Fibroblast of skin of left biceps (primary cell): ENCODE measurements around the gene RNF14.

Experiments used
- DNase-seq, 2 experiments: peaks; one replicate each; pipeline ENCODE4 v3.0.0-alpha.2; 2013; ENCODE audit warnings: low read depth in 2 of 2

RNF14 gene

DNA sequence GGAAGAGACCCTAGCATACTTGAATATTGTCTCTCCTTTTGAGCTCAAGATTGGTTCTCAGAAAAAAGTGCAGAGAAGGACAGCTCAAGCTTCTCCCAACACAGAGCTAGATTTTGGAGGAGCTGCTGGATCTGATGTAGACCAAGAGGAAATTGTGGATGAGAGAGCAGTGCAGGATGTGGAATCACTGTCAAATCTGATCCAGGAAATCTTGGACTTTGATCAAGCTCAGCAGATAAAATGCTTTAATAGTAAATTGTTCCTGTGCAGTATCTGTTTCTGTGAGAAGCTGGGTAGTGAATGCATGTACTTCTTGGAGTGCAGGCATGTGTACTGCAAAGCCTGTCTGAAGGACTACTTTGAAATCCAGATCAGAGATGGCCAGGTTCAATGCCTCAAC, 9.5 kb downstream of the RNF14 start:
- no peak for DNase-seq

DNA sequence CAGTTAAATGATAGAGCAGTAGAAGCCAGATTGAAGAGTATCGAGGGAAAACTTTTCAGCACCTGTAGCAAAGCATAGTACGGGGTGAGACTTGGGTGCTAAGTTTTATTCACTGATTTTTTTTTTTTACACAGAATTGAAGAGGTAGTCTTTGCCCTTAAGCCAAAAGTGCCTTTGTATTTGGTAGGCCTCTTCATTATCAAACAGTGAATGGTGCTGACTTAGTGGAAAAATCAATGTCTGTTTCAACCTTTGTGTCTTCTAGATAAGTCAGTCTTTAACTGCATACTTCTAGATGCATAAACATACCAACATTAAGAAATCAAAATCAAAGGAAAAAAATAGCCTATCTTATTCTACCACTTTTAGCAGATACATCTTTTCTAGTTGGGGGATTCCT, 13.7 kb downstream of the RNF14 start:
- no peak for DNase-seq

DNA sequence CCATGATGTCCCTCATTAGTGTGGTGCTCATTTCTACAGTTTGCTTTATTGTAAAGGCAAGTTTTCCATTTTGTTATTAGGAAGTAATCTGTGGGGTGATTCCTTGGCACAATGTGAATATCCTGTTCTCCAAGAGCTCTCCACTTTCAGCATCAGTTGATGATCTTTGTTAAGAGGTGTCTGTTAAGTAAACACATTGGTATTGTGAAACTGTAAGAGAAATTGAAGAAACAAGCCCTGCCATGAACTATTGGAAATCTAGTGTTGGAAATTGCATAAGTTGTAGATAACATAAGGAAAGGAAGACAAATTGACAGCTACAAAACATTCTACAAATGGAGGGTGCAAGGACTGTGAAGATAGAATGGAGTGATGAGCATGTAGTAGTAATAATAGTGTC, 17.2 kb downstream of the RNF14 start:
- no peak for DNase-seq

DNA sequence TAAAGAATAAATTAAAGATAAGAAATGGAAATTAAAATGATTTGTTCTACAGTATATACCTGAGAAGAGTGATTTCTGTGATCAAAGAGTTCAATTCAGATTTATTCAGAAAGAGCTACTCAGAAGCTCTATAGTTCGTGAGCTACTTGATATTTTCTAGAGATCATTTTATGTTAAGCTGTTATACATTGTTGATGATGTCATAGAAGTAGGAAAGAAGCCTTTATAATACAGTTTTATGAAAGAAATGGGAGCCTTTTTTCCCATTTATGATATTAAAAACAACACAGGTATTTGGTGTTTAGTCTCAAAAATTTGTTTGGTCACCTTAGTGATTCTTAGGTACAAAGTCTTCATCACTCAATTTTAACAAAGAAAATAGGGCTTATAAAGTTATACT, 20.8 kb downstream of the RNF14 start:
- DNase-seq: no peak

DNA sequence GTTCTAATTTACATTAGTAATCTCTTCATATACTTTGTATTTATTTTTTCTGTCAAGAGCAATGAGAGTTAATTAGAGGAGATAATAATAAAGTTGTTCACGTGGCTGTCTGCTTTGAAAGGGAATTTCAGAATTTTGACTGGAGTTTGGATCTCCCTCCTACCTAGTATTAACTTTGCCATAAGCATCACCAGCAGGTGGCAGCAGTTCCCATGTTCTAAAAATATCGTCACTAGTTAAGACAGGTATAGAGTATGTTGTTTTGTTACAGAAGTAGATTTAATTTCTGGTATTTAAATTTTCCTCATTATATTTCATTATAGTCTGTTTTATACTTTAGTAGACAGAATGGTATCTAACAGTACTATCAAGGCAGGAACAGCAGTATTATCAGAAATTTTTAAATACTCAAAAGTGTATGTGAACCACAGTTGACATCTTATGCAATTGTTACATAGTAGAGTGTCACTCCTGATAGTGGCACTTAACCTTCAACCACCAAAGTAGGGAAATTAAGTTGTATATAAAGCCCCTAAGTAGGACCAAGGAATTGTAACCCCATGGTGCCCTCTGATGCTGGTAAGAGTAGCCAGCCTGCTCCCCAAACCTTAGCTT, 23.6 kb downstream of the RNF14 start:
- peak in 1 of 2 experiments; percentile 17 for DNase-seq

DNA sequence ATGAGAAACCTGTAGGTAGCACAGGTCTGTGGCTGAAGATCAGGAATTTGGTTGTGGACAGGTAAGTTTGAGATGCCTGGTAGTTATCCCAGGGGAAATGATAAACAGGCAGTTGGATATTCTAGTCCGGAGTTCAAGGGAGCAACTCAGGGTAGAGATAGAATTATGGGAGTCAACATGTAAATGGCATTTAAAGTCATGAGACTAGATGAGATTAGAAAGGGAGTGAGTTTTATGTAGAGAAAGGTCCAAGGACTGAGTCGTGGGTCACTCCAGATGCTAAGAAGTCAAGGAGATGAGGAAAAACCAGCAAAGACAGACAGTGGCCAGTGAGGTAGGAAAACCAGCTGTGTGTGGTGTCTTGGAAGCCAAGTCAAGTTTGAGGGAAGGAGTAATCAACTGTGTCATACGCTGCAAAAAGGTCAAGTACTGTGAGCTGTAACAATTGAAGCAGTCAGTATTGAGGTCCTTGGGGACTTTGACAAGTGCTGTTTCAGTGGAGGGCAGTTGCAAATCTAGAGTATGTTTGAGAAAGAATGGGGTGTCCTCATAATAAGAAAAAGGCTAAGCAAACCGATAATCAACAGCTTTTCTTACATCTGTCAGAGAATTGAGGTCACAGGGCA, 25.7 kb downstream of the RNF14 start:
- no peak for DNase-seq

DNA sequence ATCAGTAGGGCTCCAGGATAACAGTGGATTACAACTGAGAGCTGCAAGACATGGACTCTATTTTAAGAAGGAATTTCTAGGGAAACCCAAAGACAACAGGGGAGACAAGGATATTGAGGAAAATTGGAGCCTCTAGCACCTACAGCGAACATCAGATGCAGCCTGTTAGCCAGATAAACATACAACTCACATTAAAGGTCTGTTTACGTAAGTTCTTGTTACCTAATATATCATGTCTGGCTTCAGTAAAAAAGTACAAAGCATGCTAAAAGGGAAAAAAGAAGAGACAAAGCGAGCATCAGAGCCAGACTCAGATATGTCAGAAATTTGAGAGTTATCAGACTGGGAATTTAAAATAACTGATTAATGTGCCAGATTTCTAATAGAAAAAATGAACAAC, 26.8 kb downstream of the RNF14 start:
- no peak for DNase-seq

DNA sequence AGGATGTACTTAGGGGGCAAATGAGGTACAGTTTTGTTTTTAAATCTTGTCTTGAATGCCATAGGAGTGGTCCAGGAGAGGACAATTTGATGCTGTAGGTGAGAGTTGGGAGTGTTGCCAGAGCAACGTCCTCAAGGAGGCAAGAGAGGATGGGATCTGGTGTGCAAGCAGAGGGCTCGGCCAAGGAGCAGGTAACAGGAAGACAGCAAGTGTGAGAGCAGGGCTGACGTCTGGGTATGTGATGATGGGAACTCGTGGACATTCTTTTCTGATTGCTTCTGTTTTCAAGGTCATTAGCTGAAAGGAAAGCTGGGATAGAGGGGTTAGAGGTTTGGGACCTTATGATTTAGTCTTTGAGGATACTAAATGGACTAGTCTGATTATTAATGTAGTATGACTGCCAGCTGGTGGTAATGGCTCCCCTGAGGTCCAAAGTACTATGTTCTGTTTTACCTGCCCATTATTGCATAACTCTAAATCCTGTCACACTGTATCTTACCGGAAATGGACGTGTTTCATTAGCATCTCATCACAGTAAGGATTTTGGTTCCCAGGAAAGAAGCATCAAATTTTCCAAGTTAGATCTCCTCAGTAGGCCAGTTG, 28.6 kb downstream of the RNF14 start:
- no peak for DNase-seq

DNA sequence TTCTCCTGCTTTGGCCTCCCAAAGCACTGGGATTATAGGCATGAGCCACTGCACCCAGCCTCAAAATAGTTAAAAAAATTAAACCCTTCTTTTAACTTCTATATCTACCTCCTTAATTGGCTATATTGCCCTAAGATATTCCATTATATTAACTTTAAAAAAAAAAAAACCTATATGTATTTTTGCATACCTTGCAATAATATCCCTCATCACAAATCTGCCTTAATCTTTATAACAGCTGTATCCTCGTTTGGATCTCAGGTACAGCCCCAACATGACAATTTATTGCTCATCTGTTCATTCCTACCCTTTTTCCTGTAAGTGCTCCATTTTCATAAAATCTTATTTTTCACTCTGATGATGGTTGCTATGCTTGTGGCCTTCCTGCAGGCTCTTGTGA, 31.3 kb downstream of the RNF14 start:
- no peak for DNase-seq

DNA sequence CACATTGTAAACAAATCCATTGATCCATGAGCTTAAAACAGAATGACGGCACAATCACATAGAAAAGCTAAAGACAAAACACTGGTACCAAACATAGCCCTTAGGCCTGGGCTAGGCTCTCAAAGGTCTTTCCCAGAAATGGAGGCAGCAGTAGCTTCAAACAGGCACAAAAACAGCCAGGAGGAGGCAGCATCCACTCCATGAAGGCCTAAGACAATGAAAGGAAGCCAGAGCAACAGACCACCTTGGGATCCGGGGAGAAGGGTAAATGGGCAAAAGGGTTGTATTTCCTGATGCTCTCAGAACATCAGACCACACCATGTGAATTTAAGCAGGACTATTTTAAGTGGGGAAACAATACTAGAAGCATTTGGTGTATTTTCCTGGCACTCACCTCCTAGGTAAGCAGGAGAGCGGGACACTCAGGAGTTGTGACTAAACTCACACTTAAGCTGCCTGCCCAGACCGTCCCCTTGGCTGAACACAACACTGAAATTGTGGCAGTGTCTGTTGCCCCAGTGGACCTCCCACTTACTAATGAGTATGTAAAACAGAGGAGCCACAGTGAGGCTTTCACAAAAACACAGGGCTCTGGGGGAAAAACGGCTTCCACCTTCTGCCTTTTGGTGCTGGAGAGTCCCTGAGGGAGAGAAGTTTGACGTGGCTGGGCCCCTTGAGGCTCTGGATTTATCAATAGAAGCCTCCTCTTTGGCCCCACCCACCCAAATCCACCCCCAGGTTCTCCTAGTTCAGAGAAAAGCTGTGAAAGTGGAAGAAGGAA, 32.0 kb downstream of the RNF14 start:
- DNase-seq: no peak

DNA sequence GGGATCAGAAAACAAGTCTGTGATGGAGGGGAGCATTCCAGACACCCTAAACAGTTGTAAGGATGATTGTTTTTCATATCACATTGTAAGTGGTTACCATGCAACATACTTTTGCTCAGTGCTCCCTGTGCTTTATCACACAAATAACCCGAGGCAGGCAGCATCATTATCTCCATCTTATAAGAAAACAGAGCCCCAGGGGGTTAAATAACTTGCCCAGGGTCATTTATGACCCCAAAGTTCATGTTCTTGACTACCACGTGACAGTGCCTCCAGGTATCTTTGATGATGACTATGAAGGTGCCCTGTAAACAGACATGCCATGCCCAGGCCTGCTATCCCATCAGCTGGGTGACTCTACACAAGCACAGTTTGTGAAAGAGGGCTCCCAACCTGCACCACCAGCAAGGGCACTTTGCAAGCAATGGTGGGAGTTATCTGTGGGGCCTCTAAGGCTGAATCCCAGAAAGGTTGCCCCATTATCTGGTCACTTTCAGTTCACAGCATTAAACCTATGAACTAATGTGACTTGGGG, 34.4 kb downstream of the RNF14 start:
- no peak for DNase-seq

DNA sequence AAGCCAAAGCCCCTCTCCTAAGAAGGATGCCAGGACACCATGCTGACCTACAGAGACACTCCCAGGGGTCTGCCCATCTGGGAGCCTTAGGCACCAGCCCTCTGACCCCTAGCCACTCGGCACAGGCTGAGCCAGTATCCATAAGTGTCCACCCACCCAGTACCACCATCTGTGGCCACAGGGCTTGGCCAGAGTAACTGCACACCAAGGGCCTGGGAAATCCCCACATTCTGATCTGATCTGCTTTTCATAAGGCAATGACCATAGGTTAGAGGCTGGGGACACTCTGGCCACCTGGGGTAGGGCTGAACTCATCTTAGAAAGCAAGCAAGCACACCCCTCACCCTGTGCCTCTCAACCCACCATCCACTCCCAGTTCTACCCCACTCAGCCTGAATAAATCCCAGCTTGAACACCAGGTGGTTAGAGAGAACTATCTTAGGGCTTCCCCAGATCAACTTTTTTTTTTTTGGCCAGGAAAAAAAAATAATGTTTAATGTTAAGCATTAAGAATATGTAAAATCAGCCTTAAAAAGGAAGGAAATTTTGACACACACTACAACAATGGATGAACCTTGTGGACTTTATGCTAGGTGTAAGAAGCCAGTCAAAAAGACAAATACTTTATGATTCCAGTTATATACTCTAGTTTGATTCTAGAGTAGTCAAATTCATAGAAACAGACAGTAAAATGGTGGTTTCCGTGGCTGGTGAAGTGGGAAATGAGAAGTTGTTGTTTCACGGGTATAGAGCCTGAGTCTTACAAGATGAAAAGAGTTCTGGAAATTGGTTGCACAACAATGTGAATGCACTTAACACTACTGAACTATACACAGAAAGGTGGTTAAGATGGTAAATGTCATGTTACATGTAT, 37.7 kb downstream of the RNF14 start:
- no peak for DNase-seq

DNA sequence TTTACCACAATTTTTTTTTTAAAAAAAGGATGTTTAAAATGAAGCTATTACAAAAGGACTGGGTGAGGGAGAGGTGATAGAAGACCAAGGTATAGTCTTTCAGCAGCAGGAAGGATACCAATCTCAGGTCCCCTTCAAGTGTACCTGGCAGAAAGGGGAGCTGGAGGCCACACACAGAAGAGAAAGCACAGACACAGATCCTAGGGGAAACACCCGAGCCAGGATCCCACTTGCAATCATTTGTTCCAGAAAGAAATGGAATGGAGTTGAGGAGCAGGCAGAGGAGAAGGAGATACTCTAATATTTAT, 38.3 kb downstream of the RNF14 start:
- no peak for DNase-seq

DNA sequence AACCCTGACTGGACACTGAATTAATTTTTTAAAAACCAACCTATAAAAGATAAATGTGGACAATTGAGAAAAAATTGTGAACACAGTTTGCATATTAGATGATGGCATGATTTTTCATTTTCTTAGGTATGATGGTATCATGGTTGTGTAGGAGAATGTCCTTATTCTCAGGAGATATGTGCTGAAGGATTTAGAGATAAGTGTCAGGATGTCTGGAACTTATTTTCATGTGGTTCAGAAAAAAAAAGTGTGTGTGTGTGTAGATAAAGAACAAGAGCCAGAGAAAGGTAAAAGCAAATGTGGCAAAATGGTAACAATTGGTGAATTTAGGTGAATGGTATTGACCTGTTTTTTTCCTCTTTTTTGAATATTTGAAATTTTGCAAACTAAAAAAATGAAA, 39.9 kb downstream of the RNF14 start:
- no peak for DNase-seq

DNA sequence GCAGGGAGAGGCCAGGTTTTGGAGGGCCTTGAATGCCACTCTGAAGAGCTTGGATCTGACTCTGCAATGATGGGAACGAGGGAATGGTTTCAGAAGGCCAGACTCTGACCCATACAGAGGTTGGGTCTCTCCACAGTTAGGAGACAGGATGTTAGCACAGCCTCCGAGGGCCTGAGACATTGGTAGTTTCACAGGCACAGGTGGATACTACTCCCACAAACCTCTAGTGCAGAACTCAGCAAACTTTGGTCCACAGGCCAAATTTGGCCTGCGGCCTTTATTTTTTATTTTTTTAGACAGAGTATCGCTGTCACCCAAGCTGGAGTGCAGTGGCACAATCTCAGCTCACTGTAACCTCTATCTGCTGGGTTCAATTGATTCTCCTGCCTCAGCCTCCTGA, 41.0 kb downstream of the RNF14 start:
- DNase-seq: no peak

DNA sequence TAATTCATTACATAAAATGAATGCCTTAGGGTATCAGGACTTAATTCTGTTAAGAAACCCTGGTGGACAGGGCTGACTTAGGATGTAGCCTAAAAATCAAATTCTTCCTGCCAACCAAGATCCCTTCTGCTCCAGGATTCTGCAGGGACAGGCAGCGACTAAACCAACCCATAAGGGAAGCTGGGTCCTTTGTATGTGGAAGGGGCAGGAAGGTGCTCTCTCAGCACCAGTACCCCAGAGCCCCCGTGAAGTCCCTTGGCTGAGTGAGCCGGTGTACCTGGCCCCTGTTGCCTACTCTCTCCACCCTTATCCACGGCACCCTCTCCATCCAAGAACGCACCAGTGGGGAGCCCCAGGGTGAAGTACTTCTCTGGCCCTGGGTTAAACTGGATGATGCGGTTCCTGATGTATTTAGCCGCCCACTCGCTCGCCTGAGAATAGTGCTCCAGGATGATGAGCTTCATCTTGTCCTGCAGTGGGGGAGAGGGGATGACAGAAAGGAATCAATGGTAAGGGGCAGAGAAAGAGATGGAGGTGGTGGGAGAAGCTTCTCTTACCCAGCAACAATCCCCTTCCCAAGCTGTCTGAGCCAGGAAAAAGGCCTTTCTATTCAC, 42.8 kb downstream of the RNF14 start:
- no peak for DNase-seq

DNA sequence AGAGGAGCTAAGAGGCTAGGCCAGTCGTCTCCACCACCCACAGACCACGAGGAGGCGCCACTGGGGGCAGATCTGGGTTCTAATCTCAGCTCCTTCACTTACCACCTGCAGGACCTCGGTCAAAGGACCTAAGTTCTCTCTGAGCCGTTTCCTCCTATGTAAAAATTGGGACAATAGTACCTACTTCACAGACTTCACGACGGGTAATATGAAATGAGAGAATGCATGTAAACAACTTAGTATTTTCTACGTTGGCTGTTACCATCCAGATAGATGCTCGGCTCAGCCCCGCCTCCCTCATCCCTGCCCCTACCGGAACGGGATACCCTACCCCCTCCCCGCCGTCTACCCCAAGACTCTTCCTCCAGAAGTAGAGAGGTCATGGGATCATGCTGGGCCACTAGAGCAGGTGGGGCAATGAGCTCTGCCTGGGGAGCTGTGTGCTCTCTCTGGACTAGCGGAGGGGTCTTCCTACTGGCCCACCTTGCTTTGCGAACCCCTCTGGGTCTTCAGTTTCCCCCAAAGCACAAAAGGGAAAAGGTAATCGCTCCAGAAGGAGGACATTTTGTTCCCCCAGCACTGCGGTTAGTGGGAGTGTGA, 43.4 kb downstream of the RNF14 start:
- DNase-seq: no peak

DNA sequence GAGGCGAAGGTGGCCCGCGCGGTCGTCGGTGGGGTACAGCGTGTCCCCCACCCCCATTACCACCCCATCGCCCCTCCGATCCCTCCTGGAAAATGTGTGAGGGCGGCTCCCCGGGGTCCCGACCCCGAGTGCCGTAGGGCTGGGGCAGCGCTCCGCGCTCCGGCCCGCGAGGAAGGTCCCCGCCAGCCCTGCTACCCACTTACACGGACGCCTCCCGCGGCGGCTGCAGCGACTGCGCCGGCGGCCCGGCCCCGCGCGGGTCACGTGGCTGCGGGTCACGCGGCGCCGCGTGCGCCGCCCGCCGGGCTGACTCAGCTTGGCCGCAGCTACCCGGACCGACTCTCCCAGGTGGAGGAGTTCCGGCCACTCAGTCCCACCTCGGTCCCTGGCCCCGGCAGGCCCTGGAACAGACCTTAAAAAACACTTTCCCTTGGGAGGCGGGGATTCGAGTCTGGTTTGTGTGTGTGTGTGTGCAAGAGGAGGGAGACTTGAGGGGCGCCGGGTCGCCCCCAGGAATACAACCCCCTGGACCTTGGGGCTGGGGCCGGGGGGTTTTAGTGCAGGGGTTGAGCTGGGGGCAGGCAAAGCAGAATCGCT, 44.0 kb downstream of the RNF14 start, which contains the start of gene GNPDA1:
GNPDA1 (minus strand) TSS at position 236 of the 597 bp plus-strand sequence. CDS start 992 bp downstream, outside the sequence.
- peak; percentile 15 to 20 for DNase-seq

DNA sequence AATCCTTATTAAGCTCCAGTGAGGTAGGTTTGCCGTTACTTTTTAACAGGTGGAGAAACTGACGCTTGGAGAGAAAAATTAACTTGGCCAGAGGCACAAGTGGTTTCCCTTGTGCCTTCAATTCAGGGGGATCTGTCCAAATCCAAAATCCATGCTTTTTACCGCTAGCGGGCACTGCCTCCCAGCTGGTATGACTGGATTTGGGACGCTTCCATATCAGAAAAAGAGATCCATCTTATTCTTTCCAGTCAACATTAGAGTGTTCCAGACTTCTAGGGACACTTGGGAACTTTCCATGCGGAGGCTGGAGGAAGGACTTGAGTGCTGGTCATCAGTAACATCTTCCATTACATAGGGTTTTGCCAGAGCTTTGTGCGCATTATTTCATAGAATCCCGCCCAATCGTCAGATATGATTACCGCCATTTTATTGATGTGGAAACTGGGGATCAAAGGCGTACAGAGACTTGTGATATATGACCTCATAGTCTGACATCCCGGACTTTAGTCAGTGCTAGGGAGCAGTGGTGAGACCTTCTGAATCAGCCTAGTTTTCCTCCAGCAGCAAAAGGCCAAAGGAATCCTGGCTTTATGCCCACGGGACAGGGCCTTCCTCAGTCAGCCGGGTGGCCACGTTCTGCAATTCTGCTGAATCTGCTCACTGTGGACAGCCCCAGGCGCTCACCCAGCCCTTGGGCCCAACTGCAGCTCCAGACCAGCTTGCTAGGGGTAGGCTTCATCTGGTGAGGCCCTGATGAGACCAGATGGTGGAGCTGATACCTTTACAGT, 45.0 kb downstream of the RNF14 start:
- no peak for DNase-seq
